Kidney (tissue), 22 donors: ENCODE data around the gene SUN2. TPM values are rescaled to one million over a fixed set of nuclear protein-coding genes. Genes with fewer than 3 reads are reported as not detected.
"Not testable (repeated sequence)": the region's sequence is repeated elsewhere in the genome, so short reads cannot be mapped to it uniquely, and the experiment has no call there.

Experiments used
- DNase-seq, 5 donors: peaks; one replicate each; pipeline ENCODE4 v3.0.0-alpha.2; 2013 to 2020
- FAIRE-seq: peaks from 2 replicates; lab custom pipeline; 2012; peaks lifted over from hg19 to GRCh38; lab: Jason Lieb, UNC
- H3K27ac ChIP-seq, 2 donors: one replicate each; pipeline ENCODE4 v1.7.0; 2013; ENCODE audit warnings: low read depth in 2 of 2, low read length in 2 of 2, inconsistent platforms in 1 of 2
- H3K27me3 ChIP-seq: one replicate; pipeline ENCODE4 v1.7.1; 2013; ENCODE audit warnings: low read length, inconsistent platforms; ENCODE audit not compliant: control insufficient read depth, insufficient read depth
- H3K36me3 ChIP-seq, 3 donors: one replicate each; pipeline versions ENCODE4 v1.7.0 to v1.7.1; 2013; ENCODE audit warnings: low read length in 3 of 3, control low read depth in 1 of 3, inconsistent platforms in 1 of 3; ENCODE audit not compliant: insufficient read depth in 3 of 3, control insufficient read depth in 2 of 3
- H3K4me1 ChIP-seq, 3 donors: one replicate each; pipeline versions ENCODE4 v1.7.0 to v1.7.1; 2013; ENCODE audit warnings: low read length in 3 of 3, inconsistent platforms in 1 of 3, low read depth in 1 of 3; ENCODE audit not compliant: control insufficient read depth in 2 of 3, insufficient read depth in 2 of 3
- H3K4me3 ChIP-seq, 3 donors: one replicate each; pipeline versions ENCODE4 v1.7.0 to v1.8.1; 2013; ENCODE audit warnings: low read length in 3 of 3, control low read depth in 1 of 3, inconsistent platforms in 1 of 3
- H3K9ac ChIP-seq, 3 donors: one replicate each; pipeline versions ENCODE4 v1.7.0 to v1.7.1; 2013; ENCODE audit warnings: low read length in 3 of 3, control low read depth in 1 of 3, inconsistent platforms in 1 of 3
- H3K9me3 ChIP-seq, 3 donors: one replicate each; pipeline versions ENCODE4 v1.7.0 to v1.7.1; 2013; ENCODE audit warnings: low read length in 3 of 3, control low read depth in 1 of 3, inconsistent platforms in 1 of 3; ENCODE audit not compliant: control insufficient read depth in 2 of 3, insufficient read depth in 1 of 3
- intact Hi-C: fragments of 100-400 bp; cut with DNase I; formaldehyde crosslinking; loops from one replicate; pipeline ENCODE4 v1.11.1; 2022
- long read RNA-seq, 10 donors: library from polyadenylated mRNA in 1 of 10; unstranded in 1 of 10; transcript quantifications; one replicate each; pipeline ENCODE4 v2.0.0 and lab custom pipeline, GENCODE V29; 2021 to 2026
- polyA plus RNA-seq: library from polyadenylated mRNA; stranded (reverse); fragments of 350-450 nt; fragmentation: Illumina TruSeq; extraction: RNeasy Lipid Tissue Mini Kit (QIAGEN cat#74804); gene quantifications from one replicate; pipeline ENCODE4 v1.2.3, GENCODE V29; 2014; ENCODE audit warnings: low read depth, low replicate concordance; ENCODE audit not compliant: insufficient read depth
- total RNA-seq: library from RNA; stranded (reverse); fragmentation: NEBNext Ultra II Directional; extraction: Animal tissue kit (Norgen Biotek cat#: 25700); gene quantifications from one replicate; pipeline ENCODE4 v1.2.1, GENCODE V29; 2021
- TF ChIP-seq, protein P1 (sequence below): IDR thresholded peaks from 3 replicates; pipeline ENCODE4 v1.5.1; 2012; ENCODE audit warnings: mild to moderate bottlenecking, moderate library complexity, borderline replicate concordance; ENCODE audit not compliant: insufficient read depth; ENCODE audit errors: extremely low read depth
- donor health status: control.
- donor health status: control.
- donor health status: control.
- donor health status: control.
- donor health status: control.
- donor health status: DM: yes; HTN: yes; CAD: no.
- donor health status: Normal renal cell carcinoma (clear cell type).

SUN2 gene, protein sequence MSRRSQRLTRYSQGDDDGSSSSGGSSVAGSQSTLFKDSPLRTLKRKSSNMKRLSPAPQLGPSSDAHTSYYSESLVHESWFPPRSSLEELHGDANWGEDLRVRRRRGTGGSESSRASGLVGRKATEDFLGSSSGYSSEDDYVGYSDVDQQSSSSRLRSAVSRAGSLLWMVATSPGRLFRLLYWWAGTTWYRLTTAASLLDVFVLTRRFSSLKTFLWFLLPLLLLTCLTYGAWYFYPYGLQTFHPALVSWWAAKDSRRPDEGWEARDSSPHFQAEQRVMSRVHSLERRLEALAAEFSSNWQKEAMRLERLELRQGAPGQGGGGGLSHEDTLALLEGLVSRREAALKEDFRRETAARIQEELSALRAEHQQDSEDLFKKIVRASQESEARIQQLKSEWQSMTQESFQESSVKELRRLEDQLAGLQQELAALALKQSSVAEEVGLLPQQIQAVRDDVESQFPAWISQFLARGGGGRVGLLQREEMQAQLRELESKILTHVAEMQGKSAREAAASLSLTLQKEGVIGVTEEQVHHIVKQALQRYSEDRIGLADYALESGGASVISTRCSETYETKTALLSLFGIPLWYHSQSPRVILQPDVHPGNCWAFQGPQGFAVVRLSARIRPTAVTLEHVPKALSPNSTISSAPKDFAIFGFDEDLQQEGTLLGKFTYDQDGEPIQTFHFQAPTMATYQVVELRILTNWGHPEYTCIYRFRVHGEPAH
- total RNA-seq (199 TPM), polyA plus RNA-seq (41.7 TPM)
- long read RNA-seq, donor 1, partial matches to known transcripts = 5 of 5 reads
- long read RNA-seq, donor 1, other reads (novel, unspliced or antisense) = 0 of 5 reads
- long read RNA-seq, donor 2, partial matches to known transcripts = 0 of 5 reads
- long read RNA-seq, donor 2, other reads (novel, unspliced or antisense) = 5 of 5 reads
- long read RNA-seq, donor 3, full-length matches to known transcripts = 1 of 1 reads
- long read RNA-seq, donor 3, partial matches to known transcripts = 0 of 1 reads
- long read RNA-seq, donor 3, other reads (novel, unspliced or antisense) = 0 of 1 reads
- long read RNA-seq, donor 4 = 0 reads
- long read RNA-seq, donor 5 = 0 reads
- long read RNA-seq, donor 6 = 0 reads
- long read RNA-seq, donor 7, full-length matches to known transcripts = 1 of 370 reads
- long read RNA-seq, donor 7, partial matches to known transcripts = 98 of 370 reads
- long read RNA-seq, donor 7, other reads (novel, unspliced or antisense) = 271 of 370 reads
- long read RNA-seq, donor 8, partial matches to known transcripts = 0 of 6 reads
- long read RNA-seq, donor 8, other reads (novel, unspliced or antisense) = 6 of 6 reads
- long read RNA-seq, donor 9, partial matches to known transcripts = 0 of 1 reads
- long read RNA-seq, donor 9, other reads (novel, unspliced or antisense) = 0 of 1 reads
- long read RNA-seq, donor 10, partial matches to known transcripts = 0 of 2 reads
- long read RNA-seq, donor 10, other reads (novel, unspliced or antisense) = 0 of 2 reads

DNA sequence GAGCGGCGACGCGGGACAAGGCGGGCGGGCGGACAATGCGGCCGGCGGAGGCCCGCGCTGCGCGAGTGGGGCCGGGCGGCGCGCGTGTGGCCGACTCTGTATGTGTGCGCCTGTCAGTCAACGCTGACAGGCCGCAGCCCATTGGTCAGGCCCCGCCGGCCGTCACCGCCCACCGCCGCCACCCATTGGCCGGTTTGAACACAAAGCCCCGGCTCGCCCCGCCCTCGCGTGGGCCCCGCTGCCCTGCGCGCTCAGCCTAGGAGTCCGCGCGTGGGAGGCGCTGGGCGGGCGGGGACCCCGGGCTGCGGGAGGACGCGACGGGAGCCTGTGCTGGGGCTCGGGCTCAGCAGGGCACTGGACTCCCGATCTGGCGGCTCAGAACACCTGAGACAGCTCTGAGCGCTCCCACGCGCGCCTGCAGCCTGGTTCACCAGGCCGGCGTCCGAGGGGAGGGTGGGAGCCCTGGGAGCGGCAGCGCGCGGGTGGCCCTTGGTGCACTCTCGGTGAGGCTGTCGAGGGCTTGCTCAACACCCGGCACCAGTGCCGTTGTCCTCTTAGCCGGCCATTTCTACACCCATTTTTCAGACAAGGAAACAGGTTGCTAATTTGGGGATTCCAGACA is at the start of gene SUN2:
Gene SUN2 (minus strand): TSS at position 88 of the 622 bp plus-strand sequence. CDS start 3,370 bp downstream, outside the sequence.
- no peak for FAIRE-seq
- no peaks in the 10 kb centered on the region for H3K27me3 ChIP-seq
- intact Hi-C loops = no loop called here
- peak within 1 kb of the TSS; percentile 96 to 99 for H3K27ac ChIP-seq
- peak within 1 kb of the TSS; percentile 51 to 83 (median 63) for H3K9ac ChIP-seq
- peaks cover 0 to 24% (median 8%) of the 10 kb centered on the region in 3 donors for H3K4me1 ChIP-seq
- H3K4me3 ChIP-seq = peak within 1 kb of the TSS; percentile 60 to 82 (median 64)
- peaks cover 0 to 15% (median 14%) of the 10 kb centered on the region in 3 donors for H3K36me3 ChIP-seq
- DNase-seq = peak; percentile 91 to 98 (median 96)
- H3K9me3 ChIP-seq = no peaks in the 10 kb centered on the region
- TF ChIP-seq, protein P1, sequence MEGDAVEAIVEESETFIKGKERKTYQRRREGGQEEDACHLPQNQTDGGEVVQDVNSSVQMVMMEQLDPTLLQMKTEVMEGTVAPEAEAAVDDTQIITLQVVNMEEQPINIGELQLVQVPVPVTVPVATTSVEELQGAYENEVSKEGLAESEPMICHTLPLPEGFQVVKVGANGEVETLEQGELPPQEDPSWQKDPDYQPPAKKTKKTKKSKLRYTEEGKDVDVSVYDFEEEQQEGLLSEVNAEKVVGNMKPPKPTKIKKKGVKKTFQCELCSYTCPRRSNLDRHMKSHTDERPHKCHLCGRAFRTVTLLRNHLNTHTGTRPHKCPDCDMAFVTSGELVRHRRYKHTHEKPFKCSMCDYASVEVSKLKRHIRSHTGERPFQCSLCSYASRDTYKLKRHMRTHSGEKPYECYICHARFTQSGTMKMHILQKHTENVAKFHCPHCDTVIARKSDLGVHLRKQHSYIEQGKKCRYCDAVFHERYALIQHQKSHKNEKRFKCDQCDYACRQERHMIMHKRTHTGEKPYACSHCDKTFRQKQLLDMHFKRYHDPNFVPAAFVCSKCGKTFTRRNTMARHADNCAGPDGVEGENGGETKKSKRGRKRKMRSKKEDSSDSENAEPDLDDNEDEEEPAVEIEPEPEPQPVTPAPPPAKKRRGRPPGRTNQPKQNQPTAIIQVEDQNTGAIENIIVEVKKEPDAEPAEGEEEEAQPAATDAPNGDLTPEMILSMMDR = no peak

DNA sequence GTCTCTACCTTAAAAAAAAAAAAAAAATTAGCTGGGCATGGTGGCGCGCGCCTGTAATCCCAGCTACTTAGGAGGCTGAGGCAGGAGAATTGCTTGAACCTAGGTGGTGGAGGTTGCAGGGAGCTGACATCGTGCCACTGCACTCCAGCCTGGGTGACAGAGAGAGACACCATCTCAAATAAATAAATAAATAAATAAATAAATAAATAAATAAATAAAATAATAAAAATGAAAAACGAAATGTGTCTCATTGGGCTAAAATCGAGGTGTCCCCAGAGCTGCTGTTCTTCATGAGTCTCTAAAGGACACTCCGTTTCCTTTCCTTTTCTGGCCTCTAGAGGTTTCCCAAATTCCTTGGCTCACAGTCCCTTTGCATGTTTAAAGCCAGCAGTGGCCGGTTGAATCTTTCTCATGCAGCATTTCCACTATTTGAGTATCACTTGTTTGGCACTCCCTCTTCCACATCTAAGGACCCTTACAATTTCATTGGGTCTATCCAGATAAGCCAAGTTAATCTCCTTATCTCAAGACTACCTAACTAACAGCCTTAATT is 49.3 kb upstream of the SUN2 start:
- H3K36me3 ChIP-seq, DNase-seq, H3K9me3 ChIP-seq, FAIRE-seq, H3K9ac ChIP-seq, H3K4me3 ChIP-seq, intact Hi-C loops, H3K27me3 ChIP-seq, H3K4me1 ChIP-seq, H3K27ac ChIP-seq: not testable (repeated sequence)

DNA sequence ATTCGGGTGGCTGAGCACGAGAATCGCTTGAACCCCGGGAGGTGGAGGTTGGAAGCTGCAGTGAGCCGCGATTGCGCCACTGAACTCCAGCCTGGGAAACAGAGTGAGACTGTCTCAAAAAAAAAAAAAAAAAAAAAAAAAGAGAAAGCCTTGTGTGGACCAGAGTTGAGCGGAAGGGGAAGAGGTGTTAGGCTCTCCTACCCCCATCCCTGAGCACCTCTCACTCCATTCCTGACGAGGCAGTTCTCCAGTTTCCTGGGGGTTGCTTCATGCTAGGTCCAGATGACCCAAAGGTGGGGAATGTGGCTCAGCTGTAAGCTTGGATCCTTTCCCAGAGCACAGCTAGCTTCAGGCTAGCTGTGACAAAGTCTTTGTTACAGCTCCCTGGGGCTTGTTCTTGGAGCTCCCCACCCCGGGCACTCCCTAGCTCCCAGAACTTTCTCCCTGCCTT is 46.9 kb upstream of the SUN2 start:
- Histone ChIP-seq H3K9ac (no peak overlapping the region), H3K27me3 (no peaks in the 10 kb centered on the region), H3K4me3 (no peak overlapping the region), H3K27ac (no peak overlapping the region), H3K4me1 (no peaks in the 10 kb centered on the region), H3K36me3 (no peaks in the 10 kb centered on the region), H3K9me3 (peaks cover 0 to 4% (median 0%) of the 10 kb centered on the region in 3 donors)
- TF ChIP-seq, protein P1 = no peak
- intact Hi-C loops = no loop called here
- FAIRE-seq (no peak), DNase-seq (peak in 3 of 5 donors; percentile 17 to 86 (median 49))
